GM20431 (cell line): ENCODE data around the gene DPP6.

Experiments
- in situ Hi-C: fragments of 300-500 bp; cut with MseI, MboI; formaldehyde crosslinking; loops from one replicate; pipeline ENCODE4 v1.15.0; 2020; ENCODE audit warnings: low sequenced_read_pairs; ENCODE audit not compliant: unreplicated experiment

The DPP6 gene

DNA sequence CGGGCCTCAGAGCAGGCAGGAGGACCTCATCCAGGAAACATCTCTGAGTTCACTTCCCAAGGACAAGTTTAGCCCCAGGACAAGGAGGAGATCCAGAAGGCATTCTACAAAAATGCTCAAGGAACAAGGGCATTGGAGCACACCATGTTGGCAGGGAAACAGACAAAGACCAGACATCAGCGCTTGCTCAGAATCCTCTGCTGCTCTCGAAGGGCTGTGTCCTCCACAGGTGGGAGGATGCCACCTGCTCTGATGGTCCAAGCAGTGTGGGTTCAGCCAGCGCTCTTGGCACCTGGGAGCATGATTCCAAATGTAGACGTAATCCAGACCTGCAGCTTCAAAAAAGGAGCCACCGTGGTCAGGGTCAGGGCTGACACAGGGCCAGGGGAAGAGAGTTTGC is 160.7 kb downstream of the DPP6 start:
- in situ Hi-C loops: no loop called here

DNA sequence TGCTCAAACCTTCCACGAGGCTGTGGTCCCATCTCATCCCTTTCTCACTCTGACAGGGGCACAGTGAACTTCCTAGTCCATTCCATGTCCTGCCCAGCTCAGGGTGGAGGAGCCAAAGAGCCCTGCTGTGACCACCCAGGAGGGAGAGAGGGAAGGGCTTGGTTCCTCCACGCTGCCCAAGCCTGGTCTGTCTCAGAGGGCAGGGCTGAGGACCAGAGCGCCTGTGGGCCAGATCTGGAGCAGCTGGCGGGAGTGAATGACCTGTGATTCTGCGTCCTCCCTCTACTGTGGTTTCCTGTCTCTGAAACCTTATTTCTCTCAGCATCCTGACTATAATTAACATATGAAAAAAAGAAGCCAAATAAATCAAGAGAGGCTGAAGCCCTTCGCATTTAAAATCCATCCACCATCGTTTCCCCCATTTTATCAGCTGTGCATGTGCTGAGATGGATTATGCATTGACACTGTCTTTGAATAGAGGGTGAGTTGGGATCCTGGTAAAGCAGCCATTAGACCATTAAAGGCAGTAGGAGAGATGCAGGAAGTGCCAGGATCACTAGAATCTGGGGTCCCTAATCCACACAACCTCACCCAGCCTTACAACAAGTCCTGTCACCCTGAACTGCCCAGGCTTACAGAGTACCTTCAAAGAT is 165.6 kb downstream of the DPP6 start:
- in situ Hi-C loops: no loop called here

DNA sequence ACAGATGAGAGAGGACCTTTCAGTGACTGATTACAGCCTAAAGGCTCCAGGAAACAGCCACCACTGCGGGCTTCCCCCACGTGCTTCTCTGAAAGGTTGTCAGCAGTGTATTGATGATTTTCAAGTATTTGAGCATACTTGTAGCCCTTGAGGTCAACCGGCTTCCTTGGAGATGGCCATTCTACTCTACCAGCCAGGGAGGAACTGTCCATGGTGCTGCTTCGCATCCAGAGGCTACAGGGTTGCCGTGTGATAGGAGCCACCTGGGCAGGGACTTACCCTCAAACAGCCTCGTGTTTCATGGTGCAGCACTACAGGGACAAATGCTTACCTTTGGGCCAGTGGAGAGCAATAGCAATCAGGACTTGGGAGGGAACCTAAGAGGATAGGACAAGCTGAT is 179.5 kb downstream of the DPP6 start:
- in situ Hi-C loops: no loop called here

DNA sequence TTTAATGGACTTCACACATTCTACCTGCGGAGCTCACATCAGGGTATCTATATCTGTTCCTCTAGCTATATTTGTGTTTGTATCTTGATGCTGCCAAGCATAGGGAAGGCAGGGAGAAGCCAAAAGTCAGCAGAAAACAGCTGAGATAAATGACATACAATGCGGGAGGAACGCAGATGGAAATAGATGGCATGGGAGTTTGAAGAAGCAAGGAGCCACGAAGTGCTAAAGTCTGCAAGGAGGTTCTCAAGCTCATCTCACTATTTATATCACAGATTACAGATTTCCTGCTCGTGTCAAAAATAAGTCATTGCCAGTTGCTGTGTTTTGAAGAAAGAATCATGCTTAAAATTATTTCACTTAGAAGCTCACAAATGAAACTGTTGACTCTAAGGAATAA is 180.5 kb downstream of the DPP6 start:
- in situ Hi-C loops: no loop called here

DNA sequence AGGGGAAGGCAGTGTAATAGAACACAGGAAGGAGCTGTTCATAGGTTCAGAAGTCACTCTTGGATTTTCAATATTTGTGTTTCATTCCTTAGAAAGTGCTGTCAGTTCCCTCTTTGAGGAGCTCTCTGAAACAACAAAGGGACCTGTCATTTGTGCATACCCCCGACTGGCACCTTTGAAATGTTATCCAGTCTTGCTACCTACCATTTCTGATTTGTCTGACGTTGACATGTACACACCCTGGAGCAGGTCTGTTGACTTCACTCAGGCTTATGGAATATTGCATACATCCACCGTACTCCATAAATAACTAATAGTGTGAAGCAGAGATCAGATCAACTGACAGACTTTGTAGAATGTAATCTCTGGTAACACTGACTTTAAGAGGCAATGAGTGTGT is 189.8 kb downstream of the DPP6 start:
- in situ Hi-C loops: no loop called here

DNA sequence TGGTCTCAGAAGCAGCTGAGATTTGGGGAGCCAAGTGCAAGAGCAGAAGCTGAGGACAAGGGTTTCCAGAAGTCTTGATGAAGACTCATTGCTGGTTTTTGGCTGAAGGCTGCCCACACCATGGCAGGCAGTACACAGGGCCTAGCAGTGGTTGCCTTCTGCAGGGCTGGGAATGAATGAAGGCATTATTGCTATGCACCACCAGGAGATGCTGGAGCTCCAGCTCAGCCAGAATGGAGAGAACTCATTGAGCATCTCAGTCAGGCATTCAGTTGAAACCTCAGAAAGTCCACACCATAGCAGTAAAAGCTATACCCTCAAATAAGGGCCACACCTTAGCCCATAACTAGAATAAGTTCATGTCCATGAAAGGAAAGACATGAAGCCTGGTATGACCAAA is 190.5 kb downstream of the DPP6 start:
- in situ Hi-C loops: no loop called here

DNA sequence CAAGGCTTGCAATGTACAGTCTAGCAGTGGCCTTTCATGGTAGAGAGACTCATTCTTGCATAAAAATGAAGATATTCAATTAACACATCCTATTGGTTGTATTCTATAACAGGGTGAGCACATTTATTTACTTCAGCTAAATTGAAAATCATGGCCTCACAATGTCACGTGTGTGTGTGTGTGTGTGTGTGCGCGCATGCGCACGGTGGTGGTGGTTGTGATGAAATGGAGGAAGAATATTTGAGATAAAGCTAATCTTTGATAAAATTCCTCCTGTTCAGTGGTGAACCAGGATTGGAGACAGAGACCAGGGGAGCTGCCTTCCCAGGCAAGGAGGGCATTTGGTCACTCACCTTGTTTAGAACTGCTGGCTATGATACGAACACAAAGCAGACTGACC is 199.8 kb downstream of the DPP6 start:
- in situ Hi-C loops: no loop called here

DNA sequence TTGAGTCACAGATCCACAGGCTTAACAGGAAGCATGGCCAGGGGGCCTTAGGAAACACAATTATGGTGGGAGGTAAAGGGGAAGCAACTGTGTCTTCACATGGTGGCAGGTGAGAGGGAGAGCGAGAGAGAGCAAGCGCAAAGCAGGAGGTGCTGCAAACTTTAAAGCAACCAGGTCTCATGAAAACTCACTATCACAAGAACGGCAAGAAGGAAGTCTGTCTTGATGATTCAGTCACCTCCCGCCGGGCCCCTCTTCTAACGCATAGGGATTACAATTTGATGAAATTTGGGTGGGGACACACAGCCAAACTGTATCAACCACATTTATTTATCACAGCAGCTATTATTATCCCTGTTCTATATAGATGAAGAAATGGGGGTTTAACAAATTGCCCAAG is 201.6 kb downstream of the DPP6 start:
- in situ Hi-C loops: no loop called here

DNA sequence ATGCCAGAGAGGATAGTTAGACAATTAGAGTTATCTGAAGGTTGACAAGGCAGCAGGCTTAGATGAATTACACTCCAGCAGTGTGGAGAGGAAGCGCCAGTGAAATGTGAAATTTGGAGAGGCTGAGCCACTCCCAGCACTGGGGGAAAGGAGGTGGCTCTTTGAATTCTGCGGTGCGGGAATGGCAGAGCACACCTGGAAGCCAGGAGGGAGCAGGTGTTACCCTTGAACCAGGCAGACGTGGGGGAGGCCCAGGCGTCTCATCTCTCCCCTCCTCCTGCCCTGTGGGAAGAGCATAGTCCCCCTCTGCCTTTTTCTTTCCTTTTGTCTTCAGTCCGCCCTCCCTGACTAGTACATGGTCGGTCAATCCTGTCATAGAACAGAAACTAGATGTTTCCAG is 203.1 kb downstream of the DPP6 start:
- in situ Hi-C loops: no loop called here

DNA sequence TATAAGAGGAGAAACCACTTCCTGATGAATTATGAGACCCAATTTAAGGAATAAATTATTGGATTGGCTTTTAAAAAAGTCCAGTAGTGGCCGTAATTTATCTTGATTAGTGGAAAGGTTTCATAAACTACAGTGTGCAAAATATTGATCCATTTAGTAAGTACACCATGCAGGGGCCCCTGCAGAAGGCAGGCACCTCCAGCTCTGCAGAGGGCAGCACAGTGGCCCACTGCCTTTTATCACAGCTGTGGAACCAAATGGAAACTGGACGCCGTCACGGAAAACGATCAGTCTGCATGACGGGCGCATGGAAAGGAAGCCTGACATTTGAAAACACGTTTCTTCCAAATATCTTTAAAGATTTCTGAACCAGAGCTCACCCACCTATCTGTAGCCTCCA is 204.0 kb downstream of the DPP6 start:
- in situ Hi-C loops: no loop called here

DNA sequence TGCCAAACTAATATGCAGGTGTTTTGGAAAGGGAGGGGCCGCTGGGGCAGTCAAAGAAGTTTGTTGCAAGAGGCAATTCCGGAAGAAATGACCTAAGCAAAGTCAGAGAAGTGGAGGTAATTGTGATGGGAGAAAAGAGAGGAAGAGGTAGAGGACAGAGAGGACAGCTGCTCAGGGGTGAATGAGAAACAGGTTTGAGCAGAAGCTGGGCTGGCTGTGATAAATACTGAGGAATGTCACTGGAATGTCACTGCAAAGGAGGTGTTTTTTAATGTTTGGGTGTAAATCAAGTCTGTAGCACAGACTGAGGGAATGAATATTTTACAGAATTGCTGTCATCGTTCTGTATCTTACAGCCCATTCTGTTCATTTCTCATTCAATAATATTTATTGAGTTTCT is 207.2 kb downstream of the DPP6 start:
- in situ Hi-C loops: no loop called here

DNA sequence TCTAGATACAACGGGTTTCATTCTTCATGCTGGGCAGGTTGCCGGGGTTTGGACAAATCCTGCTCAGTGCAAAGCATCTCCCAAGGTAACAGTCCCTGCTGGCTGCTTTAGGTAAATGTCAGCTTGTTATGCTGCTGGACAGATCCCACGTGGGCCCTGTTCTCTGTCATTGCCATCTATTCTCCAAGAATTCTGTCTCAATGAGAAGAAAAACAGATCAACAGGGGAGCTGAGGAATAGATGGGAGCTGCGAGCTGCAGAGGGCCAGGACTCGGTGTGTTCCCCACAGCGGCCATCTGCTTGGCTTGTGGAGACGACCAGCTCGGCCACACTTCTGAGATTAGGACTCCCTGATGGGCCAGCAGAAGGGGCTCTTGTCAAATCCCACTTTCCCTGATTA is 235.2 kb downstream of the DPP6 start:
- in situ Hi-C loops: no loop called here

DNA sequence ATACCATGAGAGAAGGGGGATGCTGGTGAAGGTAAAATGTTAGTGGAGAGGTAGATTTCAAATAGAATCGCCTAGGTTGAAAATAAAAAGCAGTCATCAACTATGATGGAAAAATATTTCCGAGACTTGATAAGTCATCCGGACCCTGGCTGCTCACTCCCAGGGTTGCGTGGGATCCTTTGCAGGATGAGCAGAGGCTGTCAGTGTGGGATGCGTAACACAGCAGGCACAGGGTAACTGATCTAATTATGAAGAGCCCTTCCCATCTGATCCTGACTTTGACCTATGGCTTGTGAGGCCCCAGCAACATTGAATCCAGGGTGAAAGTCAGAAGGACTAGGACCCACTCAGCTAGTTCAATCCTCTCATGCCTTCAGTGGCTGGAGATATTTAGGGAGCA is 236.9 kb downstream of the DPP6 start:
- in situ Hi-C loops: no loop called here

DNA sequence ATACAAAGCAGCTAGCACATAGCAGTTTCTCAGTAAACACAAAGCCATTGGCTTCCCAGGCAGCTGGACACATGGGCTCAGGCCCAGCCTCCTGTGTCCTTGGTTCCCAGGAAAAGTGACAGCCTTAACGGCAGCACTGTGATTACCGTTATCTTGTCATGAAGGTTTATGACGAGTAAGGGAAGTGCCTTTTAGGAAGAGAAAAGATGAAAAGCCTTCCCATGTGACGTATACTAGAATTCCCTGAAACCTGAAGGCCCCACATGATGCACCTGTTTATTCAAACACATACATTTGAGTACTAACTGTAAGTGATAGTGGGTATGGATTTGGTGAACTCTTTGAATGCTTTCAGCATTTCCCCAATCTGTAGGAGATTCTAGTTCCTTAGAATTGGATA is 244.2 kb downstream of the DPP6 start:
- in situ Hi-C loops: no loop called here

DNA sequence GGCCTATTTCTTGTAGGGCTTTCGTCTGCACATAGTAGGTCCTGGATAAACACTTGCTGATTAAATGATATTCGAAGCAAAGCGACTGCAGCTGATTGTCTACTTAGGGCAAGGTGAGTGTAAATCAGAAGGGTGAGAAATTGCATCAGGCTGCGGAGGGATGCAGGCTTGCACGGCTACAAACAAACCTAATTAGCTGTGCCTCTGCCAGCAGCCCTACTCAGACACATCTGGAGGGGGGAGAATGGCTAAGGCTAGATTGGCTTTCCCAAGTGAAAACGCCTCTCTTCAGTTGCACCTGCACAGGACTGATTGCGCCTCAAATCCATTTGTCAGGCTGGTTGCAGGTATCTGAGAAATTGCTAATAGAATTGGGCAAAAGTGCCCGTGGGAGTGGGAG is 247.5 kb downstream of the DPP6 start:
- in situ Hi-C loops: no loop called here

DNA sequence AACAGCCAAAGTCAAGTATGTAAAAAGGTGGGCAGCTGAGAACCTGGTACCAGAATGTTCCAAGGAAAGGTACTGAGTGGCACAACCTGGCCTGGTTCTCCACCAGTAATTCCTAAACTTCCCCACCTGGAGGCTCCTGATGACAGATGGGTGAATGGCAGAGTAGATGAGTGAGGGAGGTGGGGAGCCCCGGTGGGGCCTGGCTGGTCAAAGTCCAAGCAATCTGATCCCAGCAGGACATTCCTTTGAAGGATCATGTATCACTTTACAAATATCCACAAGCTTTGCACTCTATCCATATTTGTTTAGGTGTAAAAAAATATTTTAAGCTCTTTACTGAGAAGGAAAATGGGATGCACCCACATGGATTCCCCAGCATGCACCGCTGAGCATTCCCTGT is 250.2 kb downstream of the DPP6 start:
- in situ Hi-C loops: no loop called here

DNA sequence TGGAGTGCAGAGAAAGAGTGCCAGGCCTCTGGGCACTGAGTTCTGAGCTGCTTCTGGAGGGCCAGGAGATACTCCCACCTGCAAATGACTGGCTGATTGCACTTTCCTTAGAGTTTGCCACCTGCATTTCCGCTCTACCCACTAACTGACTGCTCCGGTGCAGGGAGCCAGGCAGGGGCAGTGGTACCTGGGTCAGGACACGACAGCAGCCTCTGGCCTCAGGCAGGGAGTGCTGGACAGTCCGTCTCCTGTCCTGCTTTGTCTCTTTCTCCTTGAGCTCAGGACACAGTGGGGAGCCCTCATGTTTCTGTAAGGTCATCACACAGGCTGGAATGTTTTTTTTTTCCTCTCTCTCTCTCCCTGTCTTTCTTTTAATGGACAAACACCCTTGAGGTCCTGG is 252.0 kb downstream of the DPP6 start:
- in situ Hi-C loops: no loop called here

DNA sequence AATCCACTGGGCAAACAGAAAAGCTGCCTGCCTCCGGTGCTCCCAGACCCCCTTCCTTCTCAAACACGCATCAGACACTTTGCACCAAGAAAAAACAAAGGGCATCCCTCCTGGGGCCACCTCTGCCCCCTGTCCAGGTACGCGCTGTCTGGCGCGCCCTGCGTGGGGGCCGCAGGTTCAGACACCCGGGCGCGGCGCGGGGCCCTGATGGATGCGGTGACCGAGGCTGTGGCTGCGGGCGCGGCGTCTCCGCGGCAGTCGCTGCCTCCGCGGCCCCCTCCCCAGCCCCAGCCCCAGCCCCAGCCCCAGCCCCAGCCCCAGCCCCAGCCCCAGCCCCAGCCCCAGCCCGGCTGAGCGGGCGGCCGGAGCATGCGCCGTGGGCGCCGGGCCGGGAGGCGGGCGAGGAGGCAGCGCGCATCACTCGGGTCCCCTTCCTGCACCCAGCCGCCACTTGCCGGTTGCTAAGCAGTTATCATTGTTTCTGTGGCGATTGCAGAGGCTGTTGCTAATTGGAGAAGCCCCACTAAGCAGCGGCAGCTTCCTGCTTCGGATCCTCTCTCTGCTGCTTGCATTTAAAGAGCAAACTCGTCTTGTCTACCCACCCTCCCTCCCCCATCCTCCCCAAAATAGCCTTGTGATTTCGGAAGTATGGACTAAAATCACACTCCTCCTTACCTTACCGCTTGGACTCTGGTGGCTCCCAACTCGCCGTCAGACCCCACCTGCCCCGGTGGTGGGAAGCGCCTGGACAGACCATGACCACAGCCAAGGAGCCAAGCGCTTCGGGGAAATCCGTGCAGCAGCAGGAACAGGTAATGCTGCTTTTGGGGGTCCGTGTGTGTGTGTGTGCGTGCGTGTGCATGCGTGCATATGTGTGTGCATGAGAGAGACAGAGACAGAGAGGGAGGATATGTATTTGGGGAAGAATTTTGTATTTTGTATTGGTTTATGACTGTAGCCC is 252.8 kb downstream of the DPP6 start:
- in situ Hi-C loops: no loop called here

DNA sequence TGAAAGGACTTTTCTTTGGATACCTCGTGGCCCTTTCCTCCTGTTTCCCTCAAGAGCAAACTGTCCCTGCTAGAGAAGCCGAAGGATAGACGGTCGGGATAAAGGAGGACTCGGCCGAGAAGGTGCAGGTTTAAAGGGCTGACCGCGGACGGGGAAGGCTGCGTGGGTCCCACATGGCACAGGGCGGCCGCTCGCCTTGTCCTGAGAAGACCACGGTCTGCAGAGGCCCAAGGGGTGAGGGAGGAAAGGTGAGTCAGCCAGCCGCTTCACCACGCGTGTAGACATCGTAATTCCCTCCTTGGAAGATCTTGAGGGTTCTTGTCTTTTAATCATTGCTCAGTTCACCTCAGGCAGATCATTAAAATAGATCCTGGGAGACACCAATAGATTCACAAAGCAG is 253.8 kb downstream of the DPP6 start:
- in situ Hi-C loops: no loop called here

DNA sequence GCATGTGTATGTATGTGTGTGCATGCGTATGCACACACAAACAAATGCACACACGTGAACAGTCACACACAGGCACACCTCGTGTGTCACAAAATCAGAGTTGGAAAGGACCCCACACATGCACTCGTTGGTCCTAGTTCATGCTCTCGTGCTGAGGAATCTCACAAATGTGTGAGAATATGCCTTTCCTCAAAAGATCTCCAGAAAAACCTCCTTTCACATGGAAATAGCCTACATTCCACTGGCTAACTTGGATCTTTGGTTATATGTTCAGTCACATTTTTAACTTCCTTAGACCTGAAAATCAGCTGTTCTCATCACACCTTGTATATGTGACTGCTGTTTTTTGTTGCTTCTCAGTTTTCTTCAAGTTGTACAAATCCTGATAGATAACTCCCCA is 256.7 kb downstream of the DPP6 start:
- in situ Hi-C loops: no loop called here

DNA sequence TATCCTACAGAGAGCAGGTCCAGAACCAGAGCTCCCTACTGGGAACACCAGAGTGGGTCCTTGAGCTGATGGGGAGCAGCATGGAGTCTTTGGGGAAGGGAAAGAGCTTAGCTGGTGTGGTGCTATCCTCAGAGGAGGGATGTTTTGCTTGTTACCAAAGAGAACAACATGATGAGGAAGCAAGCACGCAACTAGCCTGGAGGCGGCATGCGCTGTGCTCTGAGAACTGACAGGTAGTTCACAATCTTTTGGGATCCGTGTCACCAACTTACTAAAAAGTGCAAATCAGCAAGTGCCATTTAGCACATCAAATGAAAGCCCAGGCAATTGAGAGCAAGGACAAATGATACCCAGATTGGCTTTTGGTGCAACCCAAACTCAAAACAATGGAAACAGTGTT is 257.9 kb downstream of the DPP6 start:
- in situ Hi-C loops: no loop called here

DNA sequence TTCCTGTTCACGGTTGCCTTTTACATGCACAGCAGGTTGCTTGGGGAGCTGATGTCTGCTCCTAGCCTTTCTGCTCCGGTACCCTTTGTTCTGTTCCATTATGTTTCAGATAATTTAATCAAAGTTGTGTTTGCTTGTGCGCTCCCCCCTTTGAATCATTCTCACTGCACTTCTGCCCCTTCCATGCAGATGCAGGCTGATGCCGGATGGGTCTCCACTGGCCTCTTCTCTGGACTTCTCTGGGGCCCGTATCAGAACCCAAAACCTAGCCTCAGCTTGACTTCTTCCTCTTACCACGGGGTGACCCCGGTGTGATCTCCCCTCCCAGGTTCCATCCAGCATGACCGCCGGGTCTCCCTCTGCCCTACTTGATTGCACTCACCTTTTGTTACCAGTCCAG is 272.0 kb downstream of the DPP6 start:
- in situ Hi-C loops: no loop called here
